COLO668 (cell line): ENCODE results near the gene SLC4A8.

Experiments
- DNase-seq: peaks from one replicate; lab custom pipeline; 2025; ENCODE audit not compliant: unreplicated experiment; lab: John Stamatoyannopoulos, UW

SLC4A8 gene

GRCh38 chr12:51524386-51524901 lies 99.8 kb downstream of the SLC4A8 start:
- DNase-seq: no peak

GRCh38 chr12:51525518-51525917 lies 100.9 kb downstream of the SLC4A8 start:
- no peak for DNase-seq

- no peak for DNase-seq
Observed at GRCh38 chr12:51527966-51528365, 103.3 kb downstream of the SLC4A8 start.

- no peak for DNase-seq
Observed at GRCh38 chr12:51528852-51529650, 104.4 kb downstream of the SLC4A8 start.

- DNase-seq: no peak
Observed at GRCh38 chr12:51529651-51529970, 105.0 kb downstream of the SLC4A8 start.

- DNase-seq: no peak
Observed at GRCh38 chr12:51530208-51530607, 105.6 kb downstream of the SLC4A8 start.

GRCh38 chr12:51531284-51531977 lies 106.8 kb downstream of the SLC4A8 start:
- no peak for DNase-seq

GRCh38 chr12:51531978-51532497 lies 107.4 kb downstream of the SLC4A8 start:
- peak; percentile 62 for DNase-seq

- DNase-seq: no peak
Observed at GRCh38 chr12:51533799-51534198, 109.2 kb downstream of the SLC4A8 start.

- no peak for DNase-seq
Observed at GRCh38 chr12:51534216-51535074, 109.8 kb downstream of the SLC4A8 start.

GRCh38 chr12:51536159-51536558 lies 111.5 kb downstream of the SLC4A8 start:
- DNase-seq: no peak

- no peak for DNase-seq
Observed at GRCh38 chr12:51538149-51538548, 113.5 kb downstream of the SLC4A8 start.

GRCh38 chr12:51538599-51538998 lies 114.0 kb downstream of the SLC4A8 start:
- no peak for DNase-seq

GRCh38 chr12:51540996-51541395 lies 116.4 kb downstream of the SLC4A8 start:
- no peak for DNase-seq

- no peak for DNase-seq
Observed at GRCh38 chr12:51546097-51546496, 121.5 kb downstream of the SLC4A8 start.

- DNase-seq: no peak
Observed at GRCh38 chr12:51547606-51548005, 123.0 kb downstream of the SLC4A8 start.

GRCh38 chr12:51548241-51548640 lies 123.6 kb downstream of the SLC4A8 start:
- peak; percentile 15 for DNase-seq

- DNase-seq: peak; percentile 79
Observed at GRCh38 chr12:51549637-51550036, 125.0 kb downstream of the SLC4A8 start.
